Activated CD8-positive, alpha-beta memory T cell treated with anti-CD3 and anti-CD28 coated beads for 36 hours (primary cell): ENCODE measurements around the gene IP6K1. TPM values are rescaled to one million over a fixed set of nuclear protein-coding genes. Genes with fewer than 3 reads are reported as not detected.
"Not testable (repeated sequence)": the region's sequence is repeated elsewhere in the genome, so short reads cannot be mapped to it uniquely, and the experiment has no call there.

Experiments used
- CTCF ChIA-PET: fragments of 350-600 bp; sonication (Branson Sonifier 250); formaldehyde crosslinking; loops from one replicate; lab custom pipeline; 2021; ENCODE audit warnings: antibody characterized with exemption; lab: Charles Lee
- POLR2A ChIA-PET: fragments of 350-600 bp; sonication (Branson Sonifier 250); formaldehyde crosslinking; loops from one replicate; lab custom pipeline; 2021; ENCODE audit warnings: antibody characterized with exemption; lab: Charles Lee
- total RNA-seq, 2 experiments: library from RNA; stranded (reverse); gene quantifications; one replicate each; pipeline ENCODE4 v1.2.3, GENCODE V29; 2021

The IP6K1 gene
- total RNA-seq, 2 experiments from 2014 or later = 38.5 to 40.5 TPM

GRCh38 chr3:49706456-49707112, 79.8 kb downstream of the IP6K1 start:
- CTCF ChIA-PET = interaction anchor here (0.6 kb wide), 1 partner anchor 108 kb away, joined by 3 read pairs; no protein-coding TSS in a partner anchor
- POLR2A ChIA-PET = no interaction called here

- POLR2A ChIA-PET = no interaction called here
- CTCF ChIA-PET = no interaction called here
These were observed 80.9 kb downstream of the IP6K1 start for GRCh38 chr3:49705390-49705960.

GRCh38 chr3:49704629-49705028, 81.7 kb downstream of the IP6K1 start:
- POLR2A ChIA-PET = no interaction called here
- CTCF ChIA-PET = interaction anchor here (1.3 to 3.2 kb wide), 2 partner anchors 14 to 165 kb away, joined by 4 to 13 read pairs; partner anchors contain the start of gene AMIGO3

GRCh38 chr3:49703956-49704355, 82.4 kb downstream of the IP6K1 start:
- ChIA-PET CTCF (interaction anchor here (1.3 to 3.2 kb wide), 2 partner anchors 15 to 164 kb away, joined by 4 to 13 read pairs; partner anchors contain the start of gene AMIGO3), POLR2A (no interaction called here)

GRCh38 chr3:49703443-49703927, 82.9 kb downstream of the IP6K1 start:
- CTCF ChIA-PET = interaction anchor here (1.3 to 3.2 kb wide), 3 partner anchors 8 to 164 kb away, joined by 3 to 13 read pairs (median 4); partner anchors contain the start of gene AMIGO3
- POLR2A ChIA-PET = interaction anchor here (0.5 to 1.8 kb wide), 3 partner anchors 15 to 237 kb away, joined by 3 to 5 read pairs (median 4); no protein-coding TSS in a partner anchor

DNA sequence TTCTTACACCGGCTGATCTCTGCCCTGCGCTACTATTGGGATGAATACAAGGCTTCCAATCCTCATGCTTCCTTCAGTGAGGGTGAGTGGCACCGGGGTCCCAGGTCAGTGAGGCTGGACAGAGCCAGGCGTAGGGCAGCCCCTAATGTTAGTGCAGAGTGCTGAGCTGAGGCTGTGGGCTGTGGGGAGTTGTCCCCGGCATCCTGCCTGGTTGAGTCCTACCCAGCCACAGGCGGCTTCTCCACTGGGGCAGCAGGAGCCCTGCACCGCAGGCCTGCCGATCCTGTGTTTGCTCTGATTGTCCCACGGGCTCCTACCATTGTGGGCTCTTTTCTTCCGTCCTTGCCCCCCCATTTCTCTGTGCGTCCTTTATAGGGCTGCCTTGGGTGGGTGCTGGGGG, 83.7 kb downstream of the IP6K1 start:
- POLR2A ChIA-PET = interaction anchor here (1.8 kb wide), 1 partner anchor 16 kb away, joined by 5 read pairs; no protein-coding TSS in a partner anchor
- CTCF ChIA-PET = interaction anchor here (1.3 to 3.2 kb wide), 2 partner anchors 9 to 163 kb away, joined by 3 to 13 read pairs; no protein-coding TSS in a partner anchor

- CTCF ChIA-PET = interaction anchor here (0.6 to 3.2 kb wide), 4 partner anchors 28 to 177 kb away, joined by 3 to 13 read pairs (median 3); no protein-coding TSS in a partner anchor
- POLR2A ChIA-PET = interaction anchor here (1.8 kb wide), 1 partner anchor 17 kb away, joined by 5 read pairs; no protein-coding TSS in a partner anchor
These were observed 84.8 kb downstream of the IP6K1 start for GRCh38 chr3:49701388-49702077.

- POLR2A ChIA-PET = no interaction called here
- CTCF ChIA-PET = interaction anchor here (0.6 to 0.9 kb wide), 2 partner anchors 27 to 139 kb away, joined by 3 read pairs; no protein-coding TSS in a partner anchor
These were observed 85.8 kb downstream of the IP6K1 start for GRCh38 chr3:49700453-49701128.

GRCh38 chr3:49700014-49700413, 86.3 kb downstream of the IP6K1 start:
- POLR2A ChIA-PET = no interaction called here
- CTCF ChIA-PET = no interaction called here

DNA sequence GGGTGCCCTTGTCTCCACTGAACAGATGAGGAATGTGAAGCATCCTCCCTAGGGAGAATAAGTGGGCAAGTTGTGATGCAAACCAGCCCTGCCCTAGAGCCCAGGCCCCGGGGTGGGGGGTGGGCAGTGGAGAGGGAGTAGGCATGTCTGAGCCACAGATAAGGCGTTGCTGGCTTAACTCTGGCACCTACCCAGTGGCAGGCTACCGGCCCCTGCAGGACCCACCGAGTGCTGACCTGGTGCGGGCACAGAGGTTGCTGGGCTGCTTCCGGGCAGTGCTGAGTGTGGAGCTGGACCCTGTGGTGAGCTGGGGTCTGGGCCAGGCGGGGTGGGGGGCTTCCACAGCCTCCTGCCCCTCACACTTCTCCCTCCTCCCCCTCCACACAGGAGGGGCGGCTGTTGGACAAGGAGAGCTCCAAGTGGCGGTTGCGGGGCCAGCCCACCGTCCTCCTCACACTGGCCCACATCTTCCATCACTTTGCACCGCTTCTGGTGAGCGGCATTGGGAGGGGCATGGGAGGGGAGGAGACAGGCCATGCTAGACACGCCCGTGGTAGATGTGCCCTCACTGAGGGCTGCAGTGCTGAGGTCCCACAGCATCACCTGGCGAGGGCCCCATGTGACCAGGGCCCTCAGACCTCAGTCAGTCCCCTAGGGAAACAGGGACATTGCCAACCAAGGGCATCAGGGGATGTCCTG, 86.9 kb downstream of the IP6K1 start:
- ChIA-PET CTCF (no interaction called here), POLR2A (no interaction called here)

- POLR2A ChIA-PET, CTCF ChIA-PET: not testable (repeated sequence)
These were observed 90.9 kb downstream of the IP6K1 start for GRCh38 chr3:49695350-49696015.

DNA sequence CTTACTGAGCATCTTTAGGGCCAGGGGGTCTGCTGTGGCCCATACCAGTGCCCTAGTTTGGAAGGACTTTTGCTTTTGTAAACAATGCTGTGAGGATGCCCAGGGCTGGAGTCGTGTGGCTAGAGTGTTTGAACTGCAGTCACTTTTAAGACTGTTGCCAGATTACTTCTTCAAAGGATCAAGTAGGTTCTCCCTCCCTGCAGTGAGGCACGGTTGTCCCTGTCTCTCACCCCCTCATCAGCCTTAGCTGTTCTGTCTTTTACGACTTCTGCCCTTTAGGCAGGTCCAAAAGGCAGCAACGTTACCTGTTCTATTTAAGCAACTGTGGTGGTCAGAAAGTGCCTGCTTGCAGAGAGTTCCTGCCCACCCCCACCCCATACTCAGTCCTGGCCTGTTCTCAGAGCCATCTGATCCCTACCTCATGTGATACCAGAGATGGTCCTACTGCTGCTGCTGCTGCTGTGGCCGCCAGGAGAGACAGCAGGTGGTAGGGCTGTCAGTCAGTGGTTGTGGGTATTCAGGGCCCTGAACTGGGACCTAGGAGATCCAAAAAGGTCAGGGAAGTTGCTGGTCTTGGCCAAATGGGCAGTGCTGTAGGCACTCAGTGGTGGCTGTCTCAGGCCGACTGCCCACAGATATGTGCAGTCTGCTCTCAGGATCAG, 91.8 kb downstream of the IP6K1 start:
- POLR2A ChIA-PET, CTCF ChIA-PET: not testable (repeated sequence)

- POLR2A ChIA-PET, CTCF ChIA-PET: not testable (repeated sequence)
These were observed 94.9 kb downstream of the IP6K1 start for GRCh38 chr3:49691481-49691880.

- CTCF ChIA-PET, POLR2A ChIA-PET: not testable (repeated sequence)
These were observed 95.5 kb downstream of the IP6K1 start for GRCh38 chr3:49690856-49691255.

- ChIA-PET POLR2A (interaction anchor here (0.5 kb wide), 1 partner anchor 258 kb away, joined by 5 read pairs; no protein-coding TSS in a partner anchor), CTCF (interaction anchor here (1.3 kb wide), 1 partner anchor 150 kb away, joined by 6 read pairs; no protein-coding TSS in a partner anchor)
These were observed 96.3 kb downstream of the IP6K1 start for GRCh38 chr3:49689908-49690624.
